ENCODE measurements around the gene TRPT1. TPM values are rescaled to one million over a fixed set of nuclear protein-coding genes. Genes with fewer than 3 reads are reported as not detected.

Gene TRPT1
- total and polyA plus RNA-seq, 9 of the 15 experiments (the other 6 are each of a cell fraction or from before 2014, with no cell fraction given): 4.6 to 41.7 (median 23.1) TPM

GRCh38 chr11:64247729-64248531 is 21.9 kb upstream of the TRPT1 start (continued):
- TF ChIP-seq ZNF655 (CRISPR knock-in tag; IDR thresholded peaks at IDR 0.05) (no peak), NFATC3 (IDR thresholded peaks at IDR 0.05) (no peak), ELF2 (CRISPR knock-in tag; IDR thresholded peaks at IDR 0.05) (no peak), ZNF263 (CRISPR knock-in tag; IDR thresholded peaks at IDR 0.05; ENCODE audit: borderline replicate concordance) (no peak), STAG1 (CRISPR knock-in tag; IDR thresholded peaks at IDR 0.05; ENCODE audit: borderline replicate concordance) (no peak), ETV6 (IDR thresholded peaks at IDR 0.05; ENCODE audit: borderline replicate concordance in 1 of 2, low read depth in 2 of 2, low read length in 1 of 2) (no peak), ETV6 (CRISPR knock-in tag; IDR thresholded peaks at IDR 0.05; ENCODE audit: borderline replicate concordance) (no peak)
- TF ChIP-seq, protein P1, sequence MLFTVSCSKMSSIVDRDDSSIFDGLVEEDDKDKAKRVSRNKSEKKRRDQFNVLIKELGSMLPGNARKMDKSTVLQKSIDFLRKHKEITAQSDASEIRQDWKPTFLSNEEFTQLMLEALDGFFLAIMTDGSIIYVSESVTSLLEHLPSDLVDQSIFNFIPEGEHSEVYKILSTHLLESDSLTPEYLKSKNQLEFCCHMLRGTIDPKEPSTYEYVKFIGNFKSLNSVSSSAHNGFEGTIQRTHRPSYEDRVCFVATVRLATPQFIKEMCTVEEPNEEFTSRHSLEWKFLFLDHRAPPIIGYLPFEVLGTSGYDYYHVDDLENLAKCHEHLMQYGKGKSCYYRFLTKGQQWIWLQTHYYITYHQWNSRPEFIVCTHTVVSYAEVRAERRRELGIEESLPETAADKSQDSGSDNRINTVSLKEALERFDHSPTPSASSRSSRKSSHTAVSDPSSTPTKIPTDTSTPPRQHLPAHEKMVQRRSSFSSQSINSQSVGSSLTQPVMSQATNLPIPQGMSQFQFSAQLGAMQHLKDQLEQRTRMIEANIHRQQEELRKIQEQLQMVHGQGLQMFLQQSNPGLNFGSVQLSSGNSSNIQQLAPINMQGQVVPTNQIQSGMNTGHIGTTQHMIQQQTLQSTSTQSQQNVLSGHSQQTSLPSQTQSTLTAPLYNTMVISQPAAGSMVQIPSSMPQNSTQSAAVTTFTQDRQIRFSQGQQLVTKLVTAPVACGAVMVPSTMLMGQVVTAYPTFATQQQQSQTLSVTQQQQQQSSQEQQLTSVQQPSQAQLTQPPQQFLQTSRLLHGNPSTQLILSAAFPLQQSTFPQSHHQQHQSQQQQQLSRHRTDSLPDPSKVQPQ (CRISPR knock-in tag; IDR thresholded peaks at IDR 0.05; ENCODE audit: borderline replicate concordance): no peak
